NCI-H1092 (cell line): ENCODE data around the gene IDNK.
"Not testable (repeated sequence)": the region's sequence is repeated elsewhere in the genome, so short reads cannot be mapped to it uniquely, and the experiment has no call there.

ENCODE experiments used
- DNase-seq: peaks from one replicate; lab custom pipeline; 2025; lab: John Stamatoyannopoulos, UW

IDNK gene

DNA sequence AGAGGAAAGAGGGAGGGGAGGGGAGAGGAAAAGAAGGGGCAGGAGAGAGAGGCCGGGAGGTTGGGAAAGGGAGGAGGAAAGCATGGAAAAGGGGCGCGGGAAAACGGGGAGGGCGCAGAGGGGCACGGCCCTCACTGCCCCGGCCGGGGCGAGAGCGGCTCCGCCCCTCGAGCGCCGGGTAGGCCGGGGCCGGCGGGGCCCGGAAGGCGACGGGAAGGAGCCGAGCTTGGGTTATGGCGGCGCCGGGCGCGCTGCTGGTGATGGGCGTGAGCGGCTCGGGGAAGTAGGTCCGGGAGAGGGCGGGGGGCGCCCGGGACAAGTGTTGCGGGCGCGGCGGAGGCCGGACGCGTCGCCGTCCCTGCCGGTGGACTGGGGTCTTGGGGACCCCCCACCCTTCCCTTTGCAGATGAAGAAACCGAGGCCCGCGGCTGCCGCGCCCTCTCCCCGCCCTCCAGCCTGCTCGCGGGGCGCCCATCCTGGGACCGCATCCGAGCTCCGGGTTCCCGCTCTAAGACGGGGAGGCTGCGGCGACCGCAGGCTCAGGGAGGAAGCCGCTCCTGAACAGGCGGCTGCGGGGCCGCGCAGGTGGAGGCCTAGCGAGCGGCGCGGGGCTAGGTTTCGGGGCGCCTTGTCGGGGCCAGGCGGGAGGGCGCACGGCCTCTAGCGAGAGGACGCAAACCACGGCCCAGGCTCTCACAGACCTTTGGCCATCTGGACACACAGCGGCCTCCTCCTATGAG lies at the start of gene IDNK:
Gene IDNK (plus strand): TSS at position 205 of the 740 bp plus-strand sequence. CDS start 29 bp downstream, at position 234.
- peak; percentile 58 for DNase-seq

- DNase-seq, result no peak
These were observed 48.5 kb upstream of the IDNK start for GRCh38 chr9:83574482-83574881.

- no peak for DNase-seq
These were observed 40.9 kb upstream of the IDNK start for GRCh38 chr9:83582029-83582428.

DNA sequence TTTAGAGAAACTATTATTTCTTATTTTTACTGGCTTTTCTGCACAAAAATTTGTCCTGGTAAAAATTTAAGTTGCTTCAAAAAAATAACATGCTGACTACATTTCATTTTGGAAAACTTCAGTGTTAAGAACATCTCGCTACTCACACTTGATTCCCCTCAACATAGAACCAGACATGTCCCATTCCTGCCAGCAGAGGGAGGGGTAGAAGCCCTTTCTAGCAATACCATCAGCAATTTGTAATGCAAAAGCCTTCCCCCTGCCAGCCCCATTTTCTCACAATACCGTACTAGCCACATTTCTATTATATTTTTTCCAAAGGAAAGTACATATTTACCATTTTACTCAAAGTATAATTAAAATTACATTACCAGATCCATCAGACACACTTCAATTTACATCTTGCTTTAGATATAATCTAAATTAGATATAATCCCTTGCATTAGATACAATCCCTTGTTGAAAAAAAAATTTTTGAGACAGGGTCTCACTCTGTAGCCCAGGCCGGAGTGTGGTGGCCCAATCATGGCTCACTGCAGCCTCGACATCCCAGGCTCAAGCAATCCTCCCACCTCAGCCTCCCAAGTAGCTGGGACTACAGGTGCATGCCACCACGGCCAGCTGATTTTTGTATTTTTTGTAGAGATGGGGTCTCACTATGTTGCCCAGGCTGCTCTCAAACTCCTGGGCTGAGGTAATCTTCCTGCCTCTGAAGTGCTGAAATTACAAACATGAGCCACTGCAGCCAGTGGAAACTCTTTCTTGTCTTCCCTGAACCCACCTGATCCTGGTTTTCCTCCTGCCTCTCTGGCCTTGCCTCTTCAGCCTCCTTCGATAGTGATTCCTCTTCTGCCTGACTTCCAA lies 39.6 kb upstream of the IDNK start:
- DNase-seq, result peak; percentile 12

GRCh38 chr9:83584995-83585394 lies 37.9 kb upstream of the IDNK start:
- no peak for DNase-seq

- DNase-seq, result no peak
These were observed 34.7 kb upstream of the IDNK start for GRCh38 chr9:83588256-83588655.

GRCh38 chr9:83596899-83597504 lies 25.9 kb upstream of the IDNK start:
- peak; percentile 34 for DNase-seq

- DNase-seq, result no peak
These were observed 24.5 kb upstream of the IDNK start for GRCh38 chr9:83598487-83598886.

GRCh38 chr9:83599071-83599470 lies 23.9 kb upstream of the IDNK start:
- no peak for DNase-seq

GRCh38 chr9:83601463-83601862 lies 21.5 kb upstream of the IDNK start:
- DNase-seq, result no peak

- not testable (repeated sequence) for DNase-seq
These were observed 15.3 kb upstream of the IDNK start for GRCh38 chr9:83607620-83608019.

GRCh38 chr9:83613298-83613697 lies 9.6 kb upstream of the IDNK start:
- not testable (repeated sequence) for DNase-seq

DNA sequence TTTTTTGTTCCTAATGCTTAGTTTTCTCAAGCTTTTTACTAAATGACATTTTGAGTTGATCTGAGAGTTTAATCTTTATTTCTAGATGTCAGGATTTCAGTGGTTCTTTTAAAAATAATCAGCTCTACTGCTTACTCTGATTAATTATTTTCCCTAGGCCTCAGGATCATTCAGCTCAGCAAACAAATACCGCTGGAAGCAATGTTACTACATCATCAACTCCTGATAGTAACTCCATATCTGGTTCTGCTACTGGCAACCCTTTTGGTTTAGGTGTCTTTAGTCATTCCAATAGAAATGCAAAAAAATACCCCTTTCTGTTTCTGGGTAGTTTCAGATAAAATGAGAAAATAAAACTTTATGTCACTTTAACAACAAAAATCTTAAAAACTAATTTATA lies 5.6 kb upstream of the IDNK start:
- no peak for DNase-seq

DNA sequence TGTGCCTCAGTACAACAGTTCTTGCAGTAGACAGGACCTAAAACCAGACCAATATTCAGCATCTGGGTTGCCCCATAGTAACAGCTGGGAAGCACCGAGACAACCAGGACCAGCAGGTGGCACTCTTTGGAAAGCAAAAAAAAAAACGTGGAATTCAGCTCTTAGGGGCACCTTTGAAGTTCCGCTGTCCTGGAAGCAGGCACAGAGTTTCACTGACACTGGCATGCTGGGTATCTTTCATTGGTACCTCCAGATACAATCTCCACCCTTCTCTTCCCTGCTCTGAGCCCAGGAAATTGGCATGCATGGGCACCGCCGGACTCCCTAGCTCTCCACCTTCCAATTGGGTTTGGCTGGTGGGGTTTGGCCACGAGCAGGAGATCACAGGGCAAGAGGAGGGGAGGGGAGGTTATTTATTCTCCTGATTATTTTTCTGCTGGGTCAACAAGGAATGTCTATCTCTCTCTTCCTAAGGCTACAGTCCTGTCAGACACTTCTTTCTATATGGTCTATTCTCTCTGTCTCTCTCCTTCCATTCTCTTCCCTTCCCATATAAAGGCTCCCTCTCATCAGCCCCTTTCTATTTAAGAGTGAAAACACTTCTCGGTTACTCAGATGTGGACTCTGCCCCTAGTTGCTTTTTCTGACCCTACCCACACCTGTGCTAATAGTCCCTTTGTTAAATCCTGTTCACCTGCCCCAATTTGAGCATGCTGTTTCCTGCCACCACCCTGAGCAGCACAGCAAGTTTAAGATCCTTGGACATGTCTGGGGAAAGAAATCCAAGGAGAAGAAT lies 1.9 kb upstream of the IDNK start:
- DNase-seq, result peak; percentile 22

DNA sequence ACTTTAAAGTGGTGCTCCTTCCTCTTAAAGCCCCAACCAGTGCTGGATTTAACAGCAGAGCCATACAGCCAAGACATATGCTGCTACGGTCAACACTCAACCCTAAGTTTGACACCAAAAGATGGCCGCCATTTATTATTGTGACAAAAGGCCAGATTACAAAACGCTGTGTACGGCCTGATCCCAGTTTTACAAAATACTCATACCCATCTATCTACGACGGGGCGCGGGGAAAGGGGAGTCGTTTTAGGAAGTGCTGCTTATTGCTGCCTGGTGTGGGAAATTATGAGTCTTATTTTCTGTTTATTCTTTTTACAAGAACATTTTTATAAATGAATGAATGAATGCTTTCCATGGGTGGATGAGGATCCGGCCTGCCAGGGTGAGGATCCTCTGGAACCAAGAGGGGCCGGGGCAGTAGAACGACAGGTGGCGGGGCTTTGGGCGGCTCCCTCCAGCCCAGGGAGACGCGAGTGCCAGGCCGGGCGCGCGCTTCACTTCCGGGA lies 457 bp upstream of the IDNK start:
- DNase-seq, result no peak

DNA sequence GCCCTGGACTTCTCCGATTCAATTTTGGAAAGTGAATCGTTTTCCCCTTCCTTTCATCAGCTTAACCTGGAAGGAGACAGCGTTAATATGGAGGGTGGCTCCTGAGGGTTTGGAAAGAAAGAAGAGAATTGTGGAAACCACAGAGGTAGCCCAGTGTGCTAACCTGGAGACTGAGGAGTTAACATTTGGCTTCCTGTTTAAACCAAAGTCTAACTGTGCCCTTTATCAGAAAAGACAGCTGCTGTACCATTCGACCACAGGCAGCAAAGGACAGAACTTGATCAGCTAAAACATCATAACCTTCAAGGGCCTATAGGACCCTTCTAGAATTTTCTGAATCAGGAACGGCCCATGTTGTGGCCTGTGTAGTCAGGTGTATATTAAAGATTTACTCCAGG lies 735 bp downstream of the IDNK start:
- peak; percentile 7 for DNase-seq

- DNase-seq, result no peak
These were observed 2.2 kb downstream of the IDNK start for GRCh38 chr9:83625178-83625577.

- DNase-seq, result no peak
These were observed 5.6 kb downstream of the IDNK start for GRCh38 chr9:83628540-83628939.

GRCh38 chr9:83629433-83630104 lies 6.6 kb downstream of the IDNK start:
- DNase-seq, result no peak

- DNase-seq, result no peak
These were observed 8.1 kb downstream of the IDNK start for GRCh38 chr9:83630938-83631457.

GRCh38 chr9:83633255-83633654 lies 10.3 kb downstream of the IDNK start:
- DNase-seq, result no peak
